ENCODE measurements around the gene CALY.

CALY gene

GRCh38 chr10:133314911-133315310 is 21.8 kb downstream of the CALY start:
- no peak overlapping the region for H3K27ac ChIP-seq
- TF ChIP-seq CTCF (conservative IDR thresholded peaks at IDR 0.05): no peak

GRCh38 chr10:133313192-133313591 is 23.5 kb downstream of the CALY start:
- no peak for TF ChIP-seq CTCF (conservative IDR thresholded peaks at IDR 0.05)
- no peak overlapping the region for H3K27ac ChIP-seq

GRCh38 chr10:133312769-133313145 is 23.9 kb downstream of the CALY start:
- TF ChIP-seq CTCF (conservative IDR thresholded peaks at IDR 0.05): no peak
- H3K27ac ChIP-seq: no peak overlapping the region

DNA sequence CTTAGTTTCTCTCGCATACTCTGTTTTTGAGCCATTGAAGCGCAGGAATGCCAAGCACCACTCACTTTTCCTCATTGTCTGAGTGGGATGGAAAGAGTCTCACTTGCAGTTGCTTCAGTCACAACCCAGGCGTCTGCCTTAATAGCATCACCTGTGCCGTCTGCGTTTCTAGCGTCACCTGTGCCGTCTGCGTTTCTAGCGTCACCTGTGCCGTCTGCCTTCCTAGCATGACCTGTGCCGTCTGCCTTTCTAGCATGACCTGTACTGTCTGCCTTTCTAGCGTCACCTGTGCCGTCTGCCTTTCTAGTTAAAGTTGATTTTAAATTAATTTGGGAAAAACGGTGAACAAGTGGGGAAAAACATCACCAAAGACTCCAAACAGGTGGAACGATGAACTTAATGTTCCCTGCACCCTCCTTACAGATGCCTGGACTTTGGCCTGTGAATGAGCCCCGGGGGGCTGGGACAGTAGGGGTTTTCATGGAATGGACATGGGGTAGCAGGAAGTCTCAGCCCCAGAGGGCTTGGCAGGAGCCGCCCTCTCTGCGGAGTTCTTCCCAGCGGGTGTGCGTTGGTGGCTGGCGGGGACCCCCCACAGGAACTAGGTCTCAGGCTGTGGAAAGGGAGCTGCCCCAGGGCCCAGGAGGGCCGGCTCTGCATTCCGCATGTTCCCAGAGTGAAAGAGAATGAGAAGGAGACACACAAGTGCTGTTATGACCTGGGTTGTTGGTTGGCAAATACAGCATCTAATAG is 24.5 kb downstream of the CALY start:
- H3K27ac ChIP-seq: no peak overlapping the region
- no peak for TF ChIP-seq CTCF (conservative IDR thresholded peaks at IDR 0.05)

DNA sequence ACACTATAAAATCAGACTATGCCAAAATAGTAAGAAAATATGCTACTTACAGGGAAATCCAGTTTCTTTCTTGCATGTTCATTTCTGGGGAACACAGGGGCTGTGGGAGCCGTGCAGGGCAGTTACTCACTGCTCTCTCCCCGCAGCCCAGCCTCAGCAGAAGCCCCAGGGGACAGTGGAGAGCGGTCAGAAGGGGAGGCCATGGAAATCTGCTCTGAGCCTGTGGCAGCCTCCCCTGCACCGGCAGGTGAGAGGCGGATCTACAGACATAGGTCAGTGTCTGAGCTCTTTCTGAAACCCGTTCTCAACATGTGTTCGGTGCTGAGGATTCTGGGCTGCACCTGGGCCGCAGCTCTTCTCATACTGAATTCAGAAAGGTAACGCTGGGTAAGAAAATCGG is 25.1 kb downstream of the CALY start:
- H3K27ac ChIP-seq: no peak overlapping the region
- no peak for TF ChIP-seq CTCF (conservative IDR thresholded peaks at IDR 0.05)

GRCh38 chr10:133310789-133311188 is 25.9 kb downstream of the CALY start:
- TF ChIP-seq CTCF (conservative IDR thresholded peaks at IDR 0.05): no peak
- peak overlapping the region; percentile 90 for H3K27ac ChIP-seq

GRCh38 chr10:133310399-133310755 is 26.3 kb downstream of the CALY start:
- H3K27ac ChIP-seq: peak overlapping the region; percentile 90
- TF ChIP-seq CTCF (conservative IDR thresholded peaks at IDR 0.05): no peak

Measured in VCaP (cell line).